ENCODE measurements around the gene ALG8.

ALG8 gene

DNA sequence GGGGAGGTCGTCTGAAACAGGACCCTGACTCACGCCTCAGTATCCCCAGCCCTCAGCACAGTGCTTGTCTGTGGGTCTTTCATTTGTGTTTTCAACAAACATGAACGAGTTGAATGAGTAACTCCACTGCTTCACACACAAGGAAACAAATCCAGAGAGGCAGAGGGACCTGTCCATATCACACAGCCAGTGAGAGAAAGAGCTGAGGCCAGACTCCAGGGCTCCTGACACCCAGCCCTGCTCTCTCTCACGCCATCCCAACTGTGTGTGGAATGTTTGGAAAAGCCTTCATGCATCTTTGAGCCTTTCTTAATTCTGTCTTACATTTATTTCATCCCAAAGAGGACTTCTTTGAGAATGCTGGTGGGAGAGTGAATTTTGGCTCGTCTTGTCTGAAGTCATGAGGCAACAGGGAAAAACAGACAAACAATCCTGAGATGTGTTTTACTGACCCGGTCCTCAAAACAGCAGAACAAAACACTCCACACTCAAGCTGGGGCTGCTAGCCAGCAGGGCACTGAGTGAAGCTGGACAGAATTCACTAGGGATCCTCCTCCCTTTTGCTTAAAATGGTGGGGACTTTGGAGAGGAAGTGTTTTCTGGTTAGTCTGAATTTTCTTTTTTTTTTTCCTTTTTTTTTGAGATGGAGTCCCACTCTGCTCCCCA, 19.7 kb upstream of the ALG8 start:
- DNase-seq (ENCODE audit: low spot score), result peak; percentile 30

DNA sequence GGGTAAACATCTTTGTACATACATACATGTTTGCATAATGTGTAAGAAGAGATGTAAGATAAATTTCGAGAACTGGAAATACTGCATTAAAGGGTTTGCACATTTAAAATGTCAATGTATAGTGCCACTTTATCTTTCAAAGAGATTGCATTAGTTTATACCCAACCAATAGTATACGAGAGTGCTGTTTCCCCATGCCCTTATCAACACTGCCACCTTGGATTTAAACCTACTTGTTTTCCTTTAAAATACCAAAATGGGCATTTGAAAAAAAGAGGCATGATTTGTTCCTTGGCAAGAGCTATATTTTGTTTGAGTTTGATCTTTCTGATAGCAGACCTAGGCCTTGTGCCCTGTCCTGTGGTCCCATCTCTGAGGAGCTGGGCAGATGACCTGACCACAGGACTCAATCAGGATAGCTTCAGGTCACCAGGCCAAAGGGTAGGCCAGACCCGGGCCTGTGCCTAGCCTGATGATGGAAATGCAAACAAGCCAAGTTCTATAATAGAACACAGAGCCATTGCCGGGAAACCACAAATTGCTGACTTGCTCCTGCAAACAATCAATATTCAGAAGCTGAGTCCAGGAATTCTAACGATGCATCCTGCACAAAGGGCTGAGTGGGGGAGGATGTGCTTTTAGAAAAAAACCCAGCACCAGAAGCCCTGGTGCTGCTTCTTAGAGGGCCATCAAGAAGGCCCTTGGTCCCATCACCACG, 16.9 kb upstream of the ALG8 start:
- no peak for DNase-seq (ENCODE audit: low spot score)

DNA sequence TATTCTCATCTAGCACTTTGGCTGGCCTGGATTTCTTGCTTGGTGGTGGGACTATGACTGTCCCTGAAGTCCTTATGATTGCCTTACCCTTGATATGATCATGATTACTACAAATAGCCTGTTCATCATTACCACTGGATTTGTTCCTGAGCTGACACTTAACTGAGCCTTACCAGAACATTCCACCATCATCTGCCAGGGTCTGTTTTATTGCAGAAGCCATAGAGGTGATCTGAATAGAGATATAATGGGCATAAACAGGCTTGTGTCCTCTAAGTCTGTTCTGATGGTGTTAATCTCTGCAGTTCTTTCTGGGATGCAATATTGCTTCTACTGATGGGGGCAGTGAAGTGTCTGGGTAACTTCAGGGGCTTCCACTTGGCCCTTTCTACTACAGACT, 12.4 kb upstream of the ALG8 start:
- no peak for DNase-seq (ENCODE audit: low spot score)

DNA sequence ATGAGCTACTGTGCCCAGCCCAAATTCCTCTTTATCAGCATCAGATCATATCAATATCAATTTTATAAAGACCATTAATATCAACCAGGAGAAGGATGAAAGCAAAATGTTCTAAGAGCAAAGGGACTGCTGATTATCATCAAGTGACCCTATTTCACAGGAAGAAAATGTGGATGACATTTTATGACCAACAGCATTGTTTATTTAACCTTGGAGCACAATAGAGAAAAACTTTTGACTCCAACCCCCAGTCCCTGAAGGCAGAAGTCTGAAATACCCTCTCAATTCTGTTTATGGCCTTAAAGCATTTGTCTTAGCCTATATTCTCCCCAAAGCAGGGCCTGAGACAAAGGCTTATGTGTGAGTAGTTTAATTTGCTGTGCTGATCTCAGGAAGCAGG, 11.3 kb upstream of the ALG8 start:
- no peak for DNase-seq (ENCODE audit: low spot score)

DNA sequence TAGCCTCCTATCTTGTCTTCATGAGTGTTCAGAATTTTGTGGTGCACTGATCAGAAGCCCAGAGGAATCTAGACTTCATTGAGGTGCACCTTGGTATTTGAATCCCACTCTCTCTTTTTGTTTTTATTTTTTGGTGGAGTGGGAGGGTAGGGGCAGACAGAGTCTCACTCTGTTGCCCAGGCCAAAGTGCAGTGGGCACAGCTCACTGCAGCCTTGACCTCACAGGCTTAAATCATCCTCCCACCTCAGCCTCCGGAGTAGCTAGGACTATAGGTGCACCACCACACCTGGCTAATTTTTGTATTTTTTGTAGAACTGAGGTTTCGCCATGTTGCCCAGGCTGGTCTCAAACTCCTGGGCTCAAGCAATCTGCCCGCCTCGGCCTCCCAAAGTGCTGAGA, 10.9 kb upstream of the ALG8 start:
- no peak for DNase-seq (ENCODE audit: low spot score)

DNA sequence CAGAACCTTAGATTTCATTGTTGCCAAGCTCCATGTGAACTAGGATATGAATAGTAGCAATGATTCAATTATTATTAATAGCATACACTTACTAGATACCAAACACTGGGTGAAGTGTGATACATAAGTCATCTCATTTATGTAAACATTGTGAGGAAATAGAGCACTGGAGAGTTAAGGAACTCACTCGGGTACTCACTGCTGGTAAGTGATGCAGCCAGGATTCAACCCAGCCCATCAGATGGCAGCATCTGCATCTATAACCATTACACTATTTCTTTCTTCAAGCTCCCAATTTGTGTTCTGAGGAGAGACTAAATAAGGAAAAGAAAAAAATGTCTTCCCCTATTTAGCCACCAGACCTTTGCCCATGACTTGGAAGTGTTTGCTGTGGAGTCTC, 10.2 kb upstream of the ALG8 start:
- DNase-seq (ENCODE audit: low spot score), result peak; percentile 66

DNA sequence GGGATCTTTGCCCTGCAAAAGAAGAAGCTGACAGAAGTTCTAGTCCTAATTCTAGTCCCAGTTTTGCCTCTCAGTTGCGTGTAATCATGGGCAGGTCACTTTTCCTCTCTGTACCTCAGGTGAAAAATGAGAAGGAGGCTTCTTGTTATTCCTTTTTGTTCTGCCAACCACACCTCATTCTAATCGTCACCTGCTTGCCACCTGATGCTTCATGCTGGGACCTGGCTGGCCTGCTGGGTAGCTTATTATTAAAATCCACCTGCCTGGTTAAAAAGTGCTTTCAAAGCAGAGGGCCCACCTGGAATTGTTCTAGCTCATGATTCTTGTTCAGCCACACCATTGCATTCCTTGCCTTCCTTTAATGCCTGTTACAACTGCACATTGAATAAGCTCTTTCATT, 8.4 kb upstream of the ALG8 start:
- no peak for DNase-seq (ENCODE audit: low spot score)

DNA sequence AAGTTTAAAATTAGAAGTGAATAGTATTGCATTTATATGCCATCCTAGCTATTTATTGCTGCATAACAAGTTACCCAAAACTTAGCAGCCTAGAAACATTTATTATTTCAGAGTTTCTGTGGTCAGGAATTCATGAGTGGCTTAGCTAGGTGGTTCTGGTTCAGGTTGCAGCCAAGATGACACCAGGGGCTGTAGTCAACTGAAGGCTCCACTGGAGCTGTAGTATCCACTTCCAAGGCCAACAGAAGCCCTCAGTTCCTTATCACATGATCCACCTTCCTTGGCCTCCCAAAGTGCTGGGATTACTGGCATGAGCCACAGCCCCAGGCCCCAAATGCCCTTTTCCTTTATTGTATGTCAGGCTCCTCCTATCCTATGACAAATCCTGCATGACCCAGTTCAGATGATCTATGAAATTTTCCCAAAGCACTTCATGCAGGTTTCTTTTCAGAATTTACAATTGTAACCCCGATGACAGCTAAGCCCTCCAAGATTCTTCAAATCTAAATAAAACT, 6.1 kb upstream of the ALG8 start:
- no peak for DNase-seq (ENCODE audit: low spot score)

DNA sequence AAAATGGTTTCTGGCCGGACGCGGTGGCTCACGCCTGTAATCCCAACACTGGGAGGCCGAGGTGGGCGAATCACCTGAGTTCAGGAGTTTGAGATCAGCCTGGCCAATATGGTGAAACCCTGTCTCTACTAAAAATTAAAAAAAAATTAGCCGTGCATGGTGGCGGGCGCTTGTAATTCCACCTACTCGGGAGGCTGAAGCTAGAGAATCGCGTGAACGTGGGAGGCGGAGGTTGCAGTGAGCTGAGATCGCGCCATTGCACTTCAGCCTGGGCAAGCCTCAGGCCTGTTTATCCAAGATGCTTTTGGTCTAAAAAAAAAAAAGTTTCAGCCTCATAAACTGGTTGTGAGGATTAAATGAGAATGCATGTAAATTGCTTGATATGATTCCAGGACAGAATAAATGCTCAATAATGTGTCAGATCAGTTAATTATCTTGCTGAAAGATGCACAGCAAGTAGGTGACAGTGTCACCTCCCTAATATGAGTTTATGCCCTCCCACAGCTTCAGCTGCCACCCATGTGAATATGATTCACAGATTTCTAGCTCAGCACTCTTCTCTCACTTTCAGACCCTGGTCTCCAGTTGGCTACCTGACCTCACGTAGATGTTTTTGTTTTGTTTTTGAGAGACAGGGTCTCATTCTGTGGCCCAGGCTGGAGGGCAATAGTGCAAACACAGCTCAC, 1.1 kb upstream of the ALG8 start:
- no peak for DNase-seq (ENCODE audit: low spot score)

DNA sequence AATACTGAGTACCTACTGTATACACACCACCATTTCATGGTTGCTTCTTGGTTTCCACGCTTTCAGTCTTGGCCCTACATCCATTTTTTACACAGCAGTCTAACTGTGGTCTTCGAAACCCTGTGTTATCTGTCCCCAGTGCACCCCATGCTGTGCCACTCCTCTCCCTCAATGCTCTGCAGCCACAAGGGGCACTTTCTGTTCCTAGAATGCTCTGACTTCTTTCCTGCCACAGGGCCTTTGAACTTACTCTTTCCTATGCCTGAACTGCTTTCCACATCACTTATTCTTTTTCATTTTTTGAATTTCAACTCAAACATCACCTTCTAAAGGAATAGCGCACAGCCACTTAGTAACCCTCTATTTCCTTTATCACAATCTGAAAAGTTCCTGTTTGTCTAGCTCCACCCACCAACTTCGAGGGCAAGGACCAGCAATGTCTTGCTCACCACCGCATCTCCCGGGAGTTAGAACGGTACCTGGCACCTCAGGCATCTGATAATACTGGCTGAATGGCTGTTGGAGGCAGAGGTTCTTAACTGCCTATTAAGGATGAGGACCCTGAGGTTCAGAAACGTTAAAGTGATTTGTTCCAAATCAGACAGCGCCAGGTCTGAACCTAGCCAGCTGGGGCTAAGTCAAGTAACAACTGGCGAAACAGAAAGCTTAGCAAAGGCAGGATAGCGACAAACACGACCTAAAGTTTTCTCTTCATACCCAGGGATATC, 568 bp downstream of the ALG8 start:
- DNase-seq (ENCODE audit: low spot score), result peak; percentile 30

DNA sequence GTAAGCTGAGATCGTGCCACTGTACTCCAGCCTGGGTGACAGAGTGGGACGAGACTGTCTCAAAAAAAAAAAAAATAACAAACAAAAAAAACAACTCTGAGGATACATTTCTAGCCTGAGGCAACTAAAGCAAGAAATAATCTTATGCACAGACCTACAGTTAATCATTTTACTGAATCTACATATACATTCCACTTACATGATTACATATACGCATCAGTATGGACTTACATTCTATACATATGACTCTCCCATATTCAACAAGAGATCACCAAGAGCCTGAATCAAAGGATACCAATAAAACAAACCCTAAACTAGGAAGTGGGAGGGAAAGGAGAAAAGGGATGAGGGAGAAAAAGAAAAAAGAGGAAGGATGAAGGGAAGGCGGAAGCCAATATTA, 1.1 kb downstream of the ALG8 start:
- DNase-seq (ENCODE audit: low spot score), result no peak

DNA sequence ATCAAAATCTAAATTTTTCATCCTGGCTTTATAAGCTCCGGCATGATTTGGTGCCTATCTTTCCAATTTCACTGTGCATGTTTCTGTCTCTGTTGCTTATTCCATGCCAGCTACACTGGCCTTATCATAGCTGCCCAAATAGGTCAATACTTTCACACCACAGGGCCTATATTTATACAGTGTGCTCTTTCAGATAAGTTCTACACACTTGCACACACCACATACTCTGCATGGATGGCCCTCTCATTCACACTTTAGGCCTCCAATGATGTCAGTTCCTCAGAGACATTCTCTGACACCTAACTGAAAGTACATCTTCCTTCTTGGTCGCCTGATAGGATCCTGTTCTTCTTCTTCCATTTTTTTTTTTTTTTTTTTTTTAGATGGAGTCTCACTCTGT, 7.0 kb downstream of the ALG8 start:
- no peak for DNase-seq (ENCODE audit: low spot score)

DNA sequence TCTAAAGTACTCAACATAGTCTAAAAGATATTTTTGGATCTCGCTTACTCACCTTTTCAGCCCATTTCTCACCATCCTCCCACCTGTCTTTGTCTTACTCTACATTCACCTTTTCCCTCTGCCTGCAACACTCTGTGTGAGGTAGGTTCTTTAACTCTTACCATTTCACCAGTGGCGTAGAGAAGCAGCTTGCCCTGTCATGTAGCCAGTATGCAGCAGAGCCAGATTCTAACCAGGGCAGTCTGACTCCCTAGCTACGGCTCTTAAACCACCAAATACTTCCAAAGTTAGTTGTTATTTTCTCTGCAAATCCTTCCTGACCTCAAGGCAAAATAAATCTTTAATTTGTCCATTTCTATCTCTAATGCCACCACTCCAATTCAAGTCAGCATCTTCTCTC, 7.5 kb downstream of the ALG8 start:
- DNase-seq (ENCODE audit: low spot score), result no peak

DNA sequence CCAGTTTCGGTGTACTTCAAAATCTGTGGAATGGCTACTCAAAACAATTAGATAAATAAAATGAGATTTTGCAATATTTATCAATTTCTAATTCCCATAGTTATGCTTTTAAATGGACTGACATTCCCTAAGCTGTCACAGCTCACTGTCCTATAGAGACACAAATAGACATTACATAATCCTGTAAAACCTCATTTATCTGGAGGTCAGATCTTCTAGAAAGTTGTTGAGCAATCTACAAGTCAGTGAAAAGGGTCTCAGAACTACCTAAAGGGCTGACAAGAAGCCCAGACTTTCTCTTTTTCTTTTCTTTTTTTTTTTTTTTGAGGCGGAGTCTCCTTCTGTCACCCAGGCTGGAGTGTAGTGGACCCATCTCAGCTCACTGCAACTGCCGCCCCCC, 12.0 kb downstream of the ALG8 start:
- no peak for DNase-seq (ENCODE audit: low spot score)

DNA sequence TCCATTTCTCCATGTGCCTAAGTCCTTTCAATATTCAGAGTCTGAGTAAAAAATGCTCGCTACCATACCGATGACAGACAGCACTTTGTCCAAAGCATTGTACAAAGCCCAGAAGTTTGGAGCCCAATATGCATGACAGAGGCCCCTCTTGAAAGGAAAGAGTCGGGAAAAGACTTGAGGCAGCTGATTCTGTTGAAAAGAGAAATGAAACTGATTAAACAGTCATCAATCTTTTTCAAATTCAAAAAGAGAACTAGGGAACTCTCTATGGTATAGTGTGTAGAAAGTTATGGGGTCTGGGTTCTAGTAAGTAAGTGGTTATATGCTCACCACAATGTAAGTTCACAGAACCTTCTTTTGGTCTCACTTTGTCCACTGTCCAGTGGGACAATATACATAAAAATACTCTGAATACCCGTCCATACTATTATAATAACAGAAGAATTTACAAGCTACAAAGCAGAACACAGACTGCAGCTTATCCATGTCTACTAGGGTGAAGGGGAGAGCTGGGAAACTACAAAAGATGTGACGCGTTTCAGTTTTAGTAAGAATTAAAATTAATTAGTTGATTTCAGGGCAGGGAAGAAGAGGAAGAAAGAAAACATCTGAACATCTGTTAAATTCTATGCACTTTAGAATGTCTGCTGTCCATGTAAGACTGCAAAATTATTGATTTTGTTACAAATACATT, 26.7 kb downstream of the ALG8 start:
- DNase-seq (ENCODE audit: low spot score), result no peak

DNA sequence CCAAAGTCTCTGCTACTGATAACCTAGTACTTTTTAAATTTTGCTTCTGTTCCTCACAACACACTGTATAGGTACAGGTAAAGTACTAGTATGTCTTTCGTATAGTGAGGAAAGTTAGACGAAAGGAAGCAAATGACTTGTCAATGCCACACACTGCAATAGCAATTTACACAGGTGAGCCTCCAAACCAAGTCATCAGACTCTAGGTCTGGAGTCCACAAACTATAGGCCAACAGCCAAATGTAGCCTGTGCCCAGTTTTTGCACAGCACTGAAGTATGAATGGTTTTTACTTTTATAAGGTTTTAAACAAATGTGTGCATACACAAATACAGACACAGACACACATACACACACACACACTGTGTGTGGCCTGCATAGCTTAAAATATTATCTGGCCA, 28.1 kb downstream of the ALG8 start:
- no peak for DNase-seq (ENCODE audit: low spot score)

DNA sequence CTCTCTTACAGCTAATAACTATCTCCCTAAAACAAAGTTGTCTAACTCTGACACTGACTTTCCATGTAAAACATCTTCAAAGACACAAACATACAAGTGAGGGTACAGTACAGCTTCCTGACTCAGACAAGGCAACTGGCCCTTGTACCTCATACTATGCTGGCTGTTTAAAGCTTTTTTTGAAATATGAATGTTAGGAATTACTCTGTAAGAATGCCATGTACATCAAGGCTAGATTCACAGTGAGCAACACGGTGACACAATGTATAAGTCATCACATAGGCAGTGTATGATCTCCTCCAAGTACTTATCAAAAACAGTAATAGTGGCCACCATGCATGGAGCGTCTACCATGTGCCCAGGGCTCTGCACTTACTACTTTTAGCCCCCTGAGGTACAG, 28.6 kb downstream of the ALG8 start:
- DNase-seq (ENCODE audit: low spot score), result no peak

DNA sequence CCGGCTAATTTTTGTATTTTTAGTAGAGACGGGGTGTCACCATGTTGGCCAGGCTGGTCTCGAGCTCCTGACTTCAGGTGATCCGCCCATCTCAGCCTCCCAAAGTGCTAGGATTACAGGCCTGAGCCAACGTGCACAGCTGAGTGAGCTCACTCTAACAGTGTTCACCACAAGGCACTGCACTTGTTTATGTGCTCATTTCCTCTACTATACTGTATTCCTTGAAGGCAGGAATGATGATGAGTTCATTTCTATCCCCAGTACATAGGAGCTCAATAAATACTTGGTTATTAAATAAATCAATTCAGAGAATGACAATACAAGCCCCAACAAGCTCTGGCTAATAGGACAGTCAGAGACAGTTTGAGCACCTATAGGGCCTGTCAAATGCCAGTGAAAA, 29.1 kb downstream of the ALG8 start:
- no peak for DNase-seq (ENCODE audit: low spot score)

DNA sequence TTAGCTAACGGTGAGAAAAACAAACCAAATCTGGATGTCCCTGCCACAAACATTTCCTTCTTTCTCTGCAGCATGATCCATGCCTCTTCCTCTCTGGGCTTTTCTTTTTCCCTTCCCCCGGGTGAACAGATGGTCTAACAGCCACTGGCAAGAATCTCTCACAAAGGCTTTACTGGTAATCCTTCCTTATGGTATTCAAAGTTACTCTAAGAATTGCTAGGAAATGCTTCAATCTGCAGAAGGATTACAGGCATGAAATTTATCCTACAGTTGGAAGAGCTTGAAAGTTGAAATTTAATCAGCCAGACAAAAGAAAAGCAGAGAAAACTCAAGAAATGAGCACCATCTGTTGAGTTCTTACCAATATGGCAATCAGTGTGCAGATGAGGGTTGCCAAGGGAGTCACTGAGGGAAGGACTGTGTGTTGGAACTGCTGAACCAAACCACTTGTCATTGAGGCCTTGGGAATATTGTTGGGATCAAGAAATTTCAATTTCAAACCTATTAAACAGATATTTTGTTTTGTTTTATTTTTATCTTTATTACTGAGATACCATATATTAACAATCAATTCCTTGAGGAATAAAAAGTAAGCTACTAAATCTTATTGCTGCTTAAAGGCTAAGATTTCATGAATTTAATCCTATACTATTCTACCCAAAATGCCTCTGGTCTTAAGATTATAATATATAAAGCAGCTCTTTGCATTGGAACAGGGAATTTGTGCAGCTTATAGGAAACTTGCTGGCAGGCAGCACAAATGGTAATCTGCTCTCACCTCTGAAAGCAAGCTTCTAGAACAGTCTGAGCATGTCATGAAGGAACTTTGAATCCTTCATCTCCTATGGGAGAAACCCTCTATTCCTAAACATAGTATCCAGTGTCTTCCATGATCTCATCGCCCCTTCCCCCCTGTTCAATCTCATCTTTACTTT, 30.1 kb downstream of the ALG8 start:
- DNase-seq (ENCODE audit: low spot score), result no peak

DNA sequence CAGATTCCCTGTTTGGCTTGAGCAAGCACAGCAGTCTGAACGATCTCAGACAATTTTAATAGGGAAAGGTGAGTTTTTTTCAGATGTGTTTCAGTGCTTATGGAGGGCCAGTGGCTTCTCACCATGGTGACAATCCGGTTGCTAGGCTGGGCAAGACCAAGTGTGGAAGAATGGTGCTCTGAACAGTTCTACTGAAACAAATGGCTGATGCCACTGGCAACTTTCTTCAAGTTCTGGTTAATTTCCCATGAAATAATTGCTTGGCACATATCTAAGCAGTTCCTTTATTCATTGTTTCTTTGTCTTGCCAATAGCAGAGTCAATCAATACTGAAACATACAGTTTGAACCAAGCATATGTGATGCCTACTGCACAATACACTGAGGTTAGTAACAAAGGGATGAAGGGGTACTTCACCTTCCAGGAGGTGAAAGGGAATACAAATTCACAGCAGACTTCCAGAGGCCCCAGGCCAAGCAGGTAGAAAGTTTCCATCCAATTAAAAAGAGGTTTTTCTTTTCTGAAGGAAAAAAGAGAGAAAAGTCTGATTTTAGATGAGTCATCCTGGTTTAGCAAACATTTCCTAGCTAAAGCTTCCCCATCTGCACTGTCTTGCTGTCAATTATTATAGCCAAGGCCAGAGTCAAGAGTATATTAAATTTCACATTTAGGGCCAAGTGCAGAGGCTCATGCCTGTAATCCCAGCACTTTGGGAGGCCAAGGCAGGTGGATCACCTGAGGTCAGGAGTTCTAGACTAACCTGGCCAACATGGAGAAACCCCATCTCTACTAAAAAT, 38.6 kb downstream of the ALG8 start:
- peak; percentile 13 for DNase-seq (ENCODE audit: low spot score)
